H1 (cell line): ENCODE results near the gene CACNA1B. TPM values are rescaled to one million over a fixed set of nuclear protein-coding genes. Genes with fewer than 3 reads are reported as not detected.

Experiments
- CTCF ChIA-PET: fragments of 300-600 bp; sonication (Branson Sonifier 250); formaldehyde crosslinking; loops from one replicate; lab custom pipeline; 2021; ENCODE audit not compliant: partially characterized antibody; lab: Charles Lee
- POLR2A ChIA-PET: fragments of 300-600 bp; sonication (Branson Sonifier 250); formaldehyde crosslinking; loops from one replicate; lab custom pipeline; 2021; ENCODE audit warnings: inconsistent platforms; ENCODE audit not compliant: partially characterized antibody; lab: Charles Lee
- DNase-seq, 2 experiments: peaks; one replicate each; pipeline versions ENCODE4 v3.0.0 to v3.0.0-alpha.2; 2010 to 2022; ENCODE audit warnings: low spot score in 2 of 2, low read depth in 1 of 2, mixed read lengths in 1 of 2
- FAIRE-seq: peaks from 2 replicates; lab custom pipeline; 2011; peaks lifted over from hg19 to GRCh38; lab: Jason Lieb, UNC
- H2AFZ ChIP-seq: 2 replicates; pipeline ENCODE4 v1.8.1; 2012; ENCODE audit warnings: low read length, inconsistent platforms
- H2AK5ac ChIP-seq: 2 replicates; pipeline ENCODE4 v1.6.1; 2013; ENCODE audit warnings: low read depth, low read length
- H2BK120ac ChIP-seq: replicated peaks from 2 replicates; pipeline ENCODE3; 2013; ENCODE audit warnings: low read depth, low read length, inconsistent platforms
- H2BK12ac ChIP-seq: 2 replicates; pipeline ENCODE4 v1.6.1; 2013; ENCODE audit warnings: low read depth, low read length
- H2BK15ac ChIP-seq: 2 replicates; pipeline ENCODE4 v1.6.1; 2013; ENCODE audit warnings: low read length
- H2BK20ac ChIP-seq: 2 replicates; pipeline ENCODE4 v1.6.1; 2013; ENCODE audit warnings: low read length
- H2BK5ac ChIP-seq: 2 replicates; pipeline ENCODE4 v1.6.1; 2013; ENCODE audit warnings: low read depth, low read length
- H3K14ac ChIP-seq: 2 replicates; pipeline ENCODE4 v1.6.1; 2013; ENCODE audit warnings: inconsistent platforms; ENCODE audit not compliant: insufficient read length
- H3K18ac ChIP-seq: 2 replicates; pipeline ENCODE4 v1.6.1; 2013; ENCODE audit warnings: low read length; ENCODE audit errors: extremely low read depth
- H3K23ac ChIP-seq: 2 replicates; pipeline ENCODE4 v1.6.1; 2013; ENCODE audit warnings: inconsistent platforms; ENCODE audit not compliant: insufficient read length
- H3K23me2 ChIP-seq: 2 replicates; pipeline ENCODE4 v1.6.1; 2013; ENCODE audit warnings: low read depth, low read length
- H3K27ac ChIP-seq: 2 replicates; pipeline ENCODE4 v1.6.1; 2011; ENCODE audit warnings: low read depth, low read length, inconsistent platforms
- H3K27me3 ChIP-seq, 4 experiments: replicated peaks in 1 of 4; 1 replicate in 1 of 4; 2 replicates in 3 of 4; pipeline versions ENCODE4 v1.6.1 to v1.8.1; 2011 to 2013; ENCODE audit warnings: low read length in 3 of 4, mild to moderate bottlenecking in 3 of 4, inconsistent platforms in 2 of 4, mixed read lengths in 2 of 4, moderate library complexity in 1 of 4; ENCODE audit not compliant: control insufficient read depth in 3 of 4, insufficient read depth in 3 of 4; ENCODE audit errors: extremely low read depth in 1 of 4
- H3K36me3 ChIP-seq, 4 experiments: 2 replicates each; pipeline versions ENCODE4 v1.6.1 to v1.8.1; 2011 to 2013; ENCODE audit warnings: mild to moderate bottlenecking in 4 of 4, low read length in 3 of 4, moderate library complexity in 2 of 4, control low read depth in 1 of 4, inconsistent platforms in 1 of 4; ENCODE audit not compliant: insufficient read depth in 4 of 4, control insufficient read depth in 2 of 4
- H3K4ac ChIP-seq: replicated peaks from 2 replicates; pipeline ENCODE3; 2013; ENCODE audit warnings: low read length, low read depth, mixed read lengths, inconsistent platforms; ENCODE audit not compliant: insufficient read length
- H3K4me1 ChIP-seq, 4 experiments: replicated peaks in 1 of 4; 1 replicate in 1 of 4; 2 replicates in 3 of 4; pipeline versions ENCODE4 v1.6.1 to v1.8.1; 2011 to 2013; ENCODE audit warnings: low read length in 3 of 4, inconsistent platforms in 2 of 4, mixed read lengths in 1 of 4; ENCODE audit not compliant: insufficient read depth in 4 of 4, control insufficient read depth in 3 of 4
- H3K4me2 ChIP-seq, 2 experiments: 2 replicates each; pipeline versions ENCODE4 v1.6.1 to v1.8.1; 2011 to 2013; ENCODE audit warnings: low read depth in 2 of 2, low read length in 2 of 2, control low read depth in 1 of 2, inconsistent platforms in 1 of 2, mild to moderate bottlenecking in 1 of 2; ENCODE audit not compliant: insufficient read depth in 1 of 2
- H3K4me3 ChIP-seq, 4 experiments: fragments of 200-600, 300-600 bp in 1 of 4; sonication (generic), shearing (Covaris generic), sonication (Bioruptor Twin) in 1 of 4; 2 replicates each; pipeline versions ENCODE4 v1.5.1 to v1.8.1; 2011 to 2016; ENCODE audit warnings: low read length in 4 of 4, low read depth in 3 of 4, control low read depth in 2 of 4, inconsistent platforms in 2 of 4, mild to moderate bottlenecking in 2 of 4, mixed read lengths in 1 of 4, moderate library complexity in 1 of 4; ENCODE audit not compliant: insufficient read depth in 2 of 4; ENCODE audit errors: extremely low read depth in 1 of 4
- H3K56ac ChIP-seq: replicated peaks from 2 replicates; pipeline ENCODE3; 2013; ENCODE audit warnings: low read depth, mild to moderate bottlenecking, mixed read lengths, low read length, inconsistent platforms; ENCODE audit not compliant: insufficient read length
- H3K79me1 ChIP-seq: 2 replicates; pipeline ENCODE4 v1.6.1; 2013; ENCODE audit warnings: low read depth, low read length, control low read depth
- H3K79me2 ChIP-seq, 2 experiments: 2 replicates each; pipeline versions ENCODE4 v1.6.1 to v1.8.1; 2012 to 2013; ENCODE audit warnings: low read length in 2 of 2, mild to moderate bottlenecking in 2 of 2, inconsistent platforms in 1 of 2; ENCODE audit not compliant: insufficient read depth in 2 of 2, control insufficient read depth in 1 of 2
- H3K9ac ChIP-seq, 4 experiments: replicated peaks in 1 of 4; 1 replicate in 1 of 4; 2 replicates in 3 of 4; pipeline versions ENCODE4 v1.6.1 to v1.8.1; 2011 to 2013; ENCODE audit warnings: low read depth in 3 of 4, low read length in 3 of 4, control low read depth in 2 of 4, mild to moderate bottlenecking in 2 of 4, moderate library complexity in 2 of 4, inconsistent platforms in 1 of 4; ENCODE audit errors: extremely low read depth in 1 of 4
- H3K9me3 ChIP-seq, 2 experiments: 2 replicates each; pipeline versions ENCODE4 v1.6.1 to v1.8.1; 2012 to 2013; ENCODE audit warnings: mild to moderate bottlenecking in 2 of 2, moderate library complexity in 2 of 2, control low read depth in 1 of 2, inconsistent platforms in 1 of 2, low read depth in 1 of 2, low read length in 1 of 2, mixed read lengths in 1 of 2; ENCODE audit not compliant: insufficient read depth in 2 of 2
- H4K20me1 ChIP-seq, 2 experiments: replicated peaks in 1 of 2; 2 replicates each; pipeline versions ENCODE3 to v1.8.1; 2011 to 2013; ENCODE audit warnings: inconsistent platforms in 2 of 2, low read length in 2 of 2, mild to moderate bottlenecking in 1 of 2; ENCODE audit not compliant: insufficient read depth in 2 of 2, control insufficient read depth in 1 of 2
- H4K5ac ChIP-seq: 2 replicates; pipeline ENCODE4 v1.6.1; 2013; ENCODE audit warnings: low read length, low read depth, mixed read lengths, inconsistent platforms; ENCODE audit not compliant: insufficient read length
- H4K8ac ChIP-seq: 2 replicates; pipeline ENCODE4 v1.8.0; 2013; ENCODE audit warnings: mild to moderate bottlenecking, moderate library complexity, low read length, inconsistent platforms; ENCODE audit not compliant: insufficient read depth; ENCODE audit errors: extremely low read depth
- H4K91ac ChIP-seq: replicated peaks from 2 replicates; pipeline ENCODE3; 2013; ENCODE audit warnings: low read length, mixed read lengths, inconsistent platforms; ENCODE audit not compliant: insufficient read length
- BRCA1 ChIP-seq: IDR thresholded peaks from 2 replicates; pipeline ENCODE4 v1.6.1; 2012; ENCODE audit warnings: low read depth, low read length, improper control_type of control experiment
- EP300 ChIP-seq, 2 experiments: IDR thresholded peaks; 1 replicate in 1 of 2; 2 replicates in 1 of 2; pipeline ENCODE4 v1.6.1; 2011 to 2012; ENCODE audit warnings: low read depth in 2 of 2, low read length in 2 of 2, mild to moderate bottlenecking in 2 of 2, borderline replicate concordance in 1 of 2, inconsistent platforms in 1 of 2, moderate library complexity in 1 of 2
- GTF2F1 ChIP-seq: IDR thresholded peaks from 2 replicates; pipeline ENCODE4 v1.6.1; 2012; ENCODE audit warnings: low read depth, low read length, improper control_type of control experiment, borderline replicate concordance
- HDAC2 ChIP-seq, 2 experiments: fragments of 300-600 bp in 1 of 2; sonication (generic) in 1 of 2; IDR thresholded peaks; 2 replicates each; pipeline ENCODE4 v1.6.1; 2011 to 2012; ENCODE audit warnings: low read depth in 2 of 2, low read length in 2 of 2, mild to moderate bottlenecking in 2 of 2, moderate library complexity in 2 of 2, borderline replicate concordance in 1 of 2, inconsistent platforms in 1 of 2
- JUN ChIP-seq: IDR thresholded peaks from 2 replicates; pipeline ENCODE4 v1.6.1; 2011; ENCODE audit warnings: low read depth, mild to moderate bottlenecking, improper control_type of control experiment, low read length
- PHF8 ChIP-seq: fragments of 200-600 bp; sonication (generic); conservative IDR thresholded peaks from 2 replicates; pipeline ENCODE4 v1.7.1; 2012; ENCODE audit warnings: low read depth, mild to moderate bottlenecking, inconsistent platforms, low read length, moderate library complexity
- TAF7 ChIP-seq: optimal IDR thresholded peaks from 2 replicates; pipeline ENCODE3; 2011; ENCODE audit warnings: low read depth, mild to moderate bottlenecking, inconsistent platforms, low read length, moderate library complexity, borderline replicate concordance
- WGBS, 2 experiments: shearing (Covaris generic) in 1 of 2; methylation state at CpG; one replicate each; pipeline versions ENCODE4 v1.1.6 to v1.1.7; 2013 to 2015; ENCODE audit warnings: low lambda C conversion rate in 2 of 2, mixed read lengths in 2 of 2, inconsistent platforms in 1 of 2, low coverage in 1 of 2, missing lambda C conversion rate in 1 of 2; ENCODE audit not compliant: insufficient replicate concordance in 2 of 2, insufficient coverage in 1 of 2, insufficient read length in 1 of 2; ENCODE audit errors: extremely low coverage in 1 of 2, missing lambda C conversion rate in 1 of 2; 5-methylcytosine and 5-hydroxymethylcytosine counted together
- polyA plus RNA-seq, 7 experiments: library from polyadenylated mRNA; depleted of rRNA in 3 of 7; stranded (reverse) in 5 of 7; unstranded in 2 of 7; fragments of >200 nt in 5 of 7; fragments of 200-250 nt in 2 of 7; gene quantifications; 1 replicate in 5 of 7; 2 replicates in 1 of 7; 4 replicates in 1 of 7; pipeline versions ENCODE4 v1.2.1 to v1.2.3, GENCODE V29; 2011 to 2013; ENCODE audit warnings: missing spikeins in 2 of 7, mixed read lengths in 2 of 7
- total RNA-seq: library from RNA; stranded (reverse); fragmentation: NEBNext Ultra II Directional; extraction: Animal tissue kit (Norgen Biotek cat#: 25700); gene quantifications from 2 replicates; pipeline ENCODE4 v1.2.1, GENCODE V29; 2021
- TF ChIP-seq, protein P1 (sequence below): IDR thresholded peaks from 2 replicates; pipeline ENCODE4 v1.6.1; 2012; ENCODE audit warnings: inconsistent platforms
- TF ChIP-seq, protein P2 (sequence below): IDR thresholded peaks from 2 replicates; pipeline ENCODE4 v1.6.1; 2011; ENCODE audit warnings: low read length, improper control_type of control experiment
- TF ChIP-seq, protein P3 (sequence below): IDR thresholded peaks from 2 replicates; pipeline ENCODE4 v1.6.1; 2012; ENCODE audit warnings: low read length, inconsistent platforms

CACNA1B gene
- total and polyA plus RNA-seq, 2 of the 8 experiments (the other 6 are each of a cell fraction or from before 2014, with no cell fraction given) = 1.5 to 5.7 TPM

- no peak overlapping the region for H3K4me2 ChIP-seq
- no peak overlapping the region for H4K5ac ChIP-seq
- H3K4ac ChIP-seq = no peak overlapping the region
- no peak overlapping the region for H2BK15ac ChIP-seq
- no peak overlapping the region for H3K9ac ChIP-seq
- DNase-seq = no peak
- no peak overlapping the region for H2BK120ac ChIP-seq
- no peak for FAIRE-seq
- 81% methylated on average over 6 of the region's 6 CpGs; no CpG with 5 or more reads in 1 of the 2 experiments for WGBS, 2 experiments
- no peak overlapping the region for H2BK12ac ChIP-seq
- H2BK20ac ChIP-seq = no peak overlapping the region
- H2BK5ac ChIP-seq = no peak overlapping the region
- ChIA-PET CTCF (no interaction called here), POLR2A (no interaction called here)
- no peak overlapping the region for H4K91ac ChIP-seq
- H3K56ac ChIP-seq = no peak overlapping the region
- H3K4me1 ChIP-seq = no peaks in the 10 kb centered on the region; a peak in 2 of 7 replicates
- H3K36me3 ChIP-seq = peaks cover 0 to 3% (median 1%) of the 10 kb centered on the region in 4 experiments; a peak in 3 of 8 replicates
- H3K27ac ChIP-seq = no peak overlapping the region
- H3K79me2 ChIP-seq = no peaks in the 10 kb centered on the region
- no peaks in the 10 kb centered on the region for H3K79me1 ChIP-seq
- H2AFZ ChIP-seq = no peak overlapping the region
- no peak overlapping the region for H3K23ac ChIP-seq
- H4K8ac ChIP-seq = no peak overlapping the region
- no peaks in the 10 kb centered on the region for H4K20me1 ChIP-seq
- no peaks in the 10 kb centered on the region for H3K27me3 ChIP-seq
- no peak overlapping the region for H2AK5ac ChIP-seq
- H3K9me3 ChIP-seq = peaks cover 44 to 85% of the 10 kb centered on the region in 2 experiments
- H3K23me2 ChIP-seq = no peaks in the 10 kb centered on the region
- H3K4me3 ChIP-seq = no peak overlapping the region
- H3K18ac ChIP-seq = no peak overlapping the region
- H3K14ac ChIP-seq = no peak overlapping the region
- no peak for TF ChIP-seq PHF8
- TF ChIP-seq, protein P1, sequence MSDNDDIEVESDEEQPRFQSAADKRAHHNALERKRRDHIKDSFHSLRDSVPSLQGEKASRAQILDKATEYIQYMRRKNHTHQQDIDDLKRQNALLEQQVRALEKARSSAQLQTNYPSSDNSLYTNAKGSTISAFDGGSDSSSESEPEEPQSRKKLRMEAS = no peak
- TF ChIP-seq JUN = no peak
- TF ChIP-seq HDAC2 (IDR thresholded peaks at IDR 0.05; ENCODE audit: borderline replicate concordance in 1 of 2, low read depth in 2 of 2, low read length in 2 of 2) = no peak
- TF ChIP-seq, protein P2, sequence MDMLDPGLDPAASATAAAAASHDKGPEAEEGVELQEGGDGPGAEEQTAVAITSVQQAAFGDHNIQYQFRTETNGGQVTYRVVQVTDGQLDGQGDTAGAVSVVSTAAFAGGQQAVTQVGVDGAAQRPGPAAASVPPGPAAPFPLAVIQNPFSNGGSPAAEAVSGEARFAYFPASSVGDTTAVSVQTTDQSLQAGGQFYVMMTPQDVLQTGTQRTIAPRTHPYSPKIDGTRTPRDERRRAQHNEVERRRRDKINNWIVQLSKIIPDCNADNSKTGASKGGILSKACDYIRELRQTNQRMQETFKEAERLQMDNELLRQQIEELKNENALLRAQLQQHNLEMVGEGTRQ = no peak
- TF ChIP-seq, protein P3, sequence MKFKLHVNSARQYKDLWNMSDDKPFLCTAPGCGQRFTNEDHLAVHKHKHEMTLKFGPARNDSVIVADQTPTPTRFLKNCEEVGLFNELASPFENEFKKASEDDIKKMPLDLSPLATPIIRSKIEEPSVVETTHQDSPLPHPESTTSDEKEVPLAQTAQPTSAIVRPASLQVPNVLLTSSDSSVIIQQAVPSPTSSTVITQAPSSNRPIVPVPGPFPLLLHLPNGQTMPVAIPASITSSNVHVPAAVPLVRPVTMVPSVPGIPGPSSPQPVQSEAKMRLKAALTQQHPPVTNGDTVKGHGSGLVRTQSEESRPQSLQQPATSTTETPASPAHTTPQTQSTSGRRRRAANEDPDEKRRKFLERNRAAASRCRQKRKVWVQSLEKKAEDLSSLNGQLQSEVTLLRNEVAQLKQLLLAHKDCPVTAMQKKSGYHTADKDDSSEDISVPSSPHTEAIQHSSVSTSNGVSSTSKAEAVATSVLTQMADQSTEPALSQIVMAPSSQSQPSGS = no peak
- no peak for TF ChIP-seq BRCA1
- no peak for TF ChIP-seq GTF2F1
- TF ChIP-seq TAF7 = no peak
- no peak for TF ChIP-seq EP300 (IDR thresholded peaks at IDR 0.05; ENCODE audit: borderline replicate concordance in 1 of 2, low read depth in 2 of 2, low read length in 2 of 2)
Observed at GRCh38 chr9:138063033-138063432, 185.5 kb downstream of the CACNA1B start.
